ENCODE measurements around the gene NUDT1.

Gene NUDT1

DNA sequence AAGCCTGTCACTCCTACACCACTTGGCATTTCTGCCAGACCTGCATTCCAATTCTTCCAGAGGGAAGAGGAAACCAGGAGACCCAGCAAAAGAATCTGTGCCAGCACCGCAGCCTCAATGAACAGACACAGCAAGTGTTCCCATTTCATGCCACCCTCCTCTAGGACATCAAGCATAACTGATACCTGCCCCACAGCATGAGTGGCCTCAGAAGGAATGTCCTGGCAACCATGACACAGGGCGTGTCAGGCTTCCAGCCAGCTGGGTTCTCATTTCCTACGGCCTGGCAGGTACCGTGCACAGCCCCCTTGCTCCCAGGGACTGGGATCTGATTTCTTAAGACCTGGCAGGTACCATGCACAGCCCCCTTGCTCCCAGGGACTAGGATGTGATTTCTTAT lies 17.1 kb upstream of the NUDT1 start:
- WGBS, 2 experiments (ENCODE audit: insufficient coverage in 2 of 2) = 91 to 99% methylated on average over 4 of the region's 4 CpGs
- no peaks in the 10 kb centered on the region for H3K9me3 ChIP-seq (ENCODE audit: control insufficient read depth, low read length)
- H3K27ac ChIP-seq (ENCODE audit: low read depth, low read length, severe bottlenecking) = no peak overlapping the region
- H3K4me1 ChIP-seq (ENCODE audit: control insufficient read depth, insufficient read depth, low read length, poor library complexity, severe bottlenecking) = no peaks in the 10 kb centered on the region
- H3K4me3 ChIP-seq (ENCODE audit: extremely low read depth, insufficient read depth, low read length, poor library complexity, severe bottlenecking) = no peak overlapping the region
- peaks cover 93% of the 10 kb centered on the region for H3K36me3 ChIP-seq (ENCODE audit: control insufficient read depth, insufficient read depth, low read length)

DNA sequence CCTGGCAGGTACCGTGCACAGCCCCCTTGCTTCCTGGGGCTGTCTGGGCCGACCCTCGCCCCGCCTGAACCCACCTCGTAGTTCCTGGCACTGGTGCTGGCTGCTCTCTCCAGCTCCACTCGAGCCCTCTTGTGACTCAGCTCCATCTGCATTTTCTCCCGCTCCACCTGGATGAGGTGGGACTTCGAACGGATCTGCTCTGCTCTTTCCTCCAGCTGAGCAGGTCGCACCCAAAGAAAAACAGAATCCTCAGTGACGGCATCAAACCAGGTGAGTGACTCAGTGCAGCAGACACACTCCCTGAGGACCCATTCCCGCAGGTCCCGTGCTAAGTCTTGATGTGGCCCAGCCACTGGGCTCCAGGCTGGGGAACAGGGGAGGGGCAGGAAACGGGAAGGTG lies 16.7 kb upstream of the NUDT1 start:
- no peak overlapping the region for H3K4me3 ChIP-seq (ENCODE audit: extremely low read depth, insufficient read depth, low read length, poor library complexity, severe bottlenecking)
- no peak overlapping the region for H3K27ac ChIP-seq (ENCODE audit: low read depth, low read length, severe bottlenecking)
- WGBS, 2 experiments (ENCODE audit: insufficient coverage in 2 of 2) = 95 to 97% methylated on average over 13 of the region's 14 CpGs
- peaks cover 93% of the 10 kb centered on the region for H3K36me3 ChIP-seq (ENCODE audit: control insufficient read depth, insufficient read depth, low read length)
- no peaks in the 10 kb centered on the region for H3K9me3 ChIP-seq (ENCODE audit: control insufficient read depth, low read length)
- H3K4me1 ChIP-seq (ENCODE audit: control insufficient read depth, insufficient read depth, low read length, poor library complexity, severe bottlenecking) = no peaks in the 10 kb centered on the region

- no peak overlapping the region for H3K4me3 ChIP-seq (ENCODE audit: extremely low read depth, insufficient read depth, low read length, poor library complexity, severe bottlenecking)
- no peaks in the 10 kb centered on the region for H3K9me3 ChIP-seq (ENCODE audit: control insufficient read depth, low read length)
- no peaks in the 10 kb centered on the region for H3K4me1 ChIP-seq (ENCODE audit: control insufficient read depth, insufficient read depth, low read length, poor library complexity, severe bottlenecking)
- H3K36me3 ChIP-seq (ENCODE audit: control insufficient read depth, insufficient read depth, low read length) = peaks cover 93% of the 10 kb centered on the region
- 94 to 96% methylated on average over 10 to 12 of the region's 13 CpGs for WGBS, 2 experiments (ENCODE audit: insufficient coverage in 2 of 2)
- no peak overlapping the region for H3K27ac ChIP-seq (ENCODE audit: low read depth, low read length, severe bottlenecking)
Measured at GRCh38 chr7:2225830-2226229, 16.2 kb upstream of the NUDT1 start.

DNA sequence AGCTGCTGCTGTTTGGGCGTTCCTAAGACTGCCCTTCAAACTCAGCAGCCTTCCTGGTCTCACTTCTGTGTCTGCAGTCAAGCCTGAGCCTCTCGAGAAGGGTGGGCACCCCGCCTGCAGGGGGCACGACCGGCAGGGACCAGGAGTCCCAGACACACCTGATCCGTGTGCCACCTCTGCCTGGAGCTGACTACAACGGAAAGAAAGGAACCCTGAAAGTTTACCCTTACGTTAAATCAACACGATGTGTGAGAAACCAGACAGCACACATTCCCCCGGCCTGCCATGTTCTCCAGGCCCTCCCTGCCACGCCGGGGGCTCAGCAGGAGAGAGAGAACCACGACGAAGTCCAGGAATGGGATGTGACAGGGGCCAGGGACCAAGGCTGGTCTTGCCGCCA lies 14.3 kb upstream of the NUDT1 start:
- no peak overlapping the region for H3K4me3 ChIP-seq (ENCODE audit: extremely low read depth, insufficient read depth, low read length, poor library complexity, severe bottlenecking)
- H3K4me1 ChIP-seq (ENCODE audit: control insufficient read depth, insufficient read depth, low read length, poor library complexity, severe bottlenecking) = no peaks in the 10 kb centered on the region
- H3K36me3 ChIP-seq (ENCODE audit: control insufficient read depth, insufficient read depth, low read length) = peaks cover 78% of the 10 kb centered on the region
- 90 to 96% methylated on average over 13 of the region's 15 CpGs for WGBS, 2 experiments (ENCODE audit: insufficient coverage in 2 of 2)
- no peaks in the 10 kb centered on the region for H3K9me3 ChIP-seq (ENCODE audit: control insufficient read depth, low read length)
- H3K27ac ChIP-seq (ENCODE audit: low read depth, low read length, severe bottlenecking) = no peak overlapping the region

- peaks cover 73% of the 10 kb centered on the region for H3K36me3 ChIP-seq (ENCODE audit: control insufficient read depth, insufficient read depth, low read length)
- 93 to 98% methylated on average over 5 to 7 of the region's 8 CpGs for WGBS, 2 experiments (ENCODE audit: insufficient coverage in 2 of 2)
- H3K4me1 ChIP-seq (ENCODE audit: control insufficient read depth, insufficient read depth, low read length, poor library complexity, severe bottlenecking) = peaks cover 1% of the 10 kb centered on the region
- no peaks in the 10 kb centered on the region for H3K9me3 ChIP-seq (ENCODE audit: control insufficient read depth, low read length)
- no peak overlapping the region for H3K27ac ChIP-seq (ENCODE audit: low read depth, low read length, severe bottlenecking)
- H3K4me3 ChIP-seq (ENCODE audit: extremely low read depth, insufficient read depth, low read length, poor library complexity, severe bottlenecking) = no peak overlapping the region
Measured at GRCh38 chr7:2228921-2229320, 13.1 kb upstream of the NUDT1 start.

DNA sequence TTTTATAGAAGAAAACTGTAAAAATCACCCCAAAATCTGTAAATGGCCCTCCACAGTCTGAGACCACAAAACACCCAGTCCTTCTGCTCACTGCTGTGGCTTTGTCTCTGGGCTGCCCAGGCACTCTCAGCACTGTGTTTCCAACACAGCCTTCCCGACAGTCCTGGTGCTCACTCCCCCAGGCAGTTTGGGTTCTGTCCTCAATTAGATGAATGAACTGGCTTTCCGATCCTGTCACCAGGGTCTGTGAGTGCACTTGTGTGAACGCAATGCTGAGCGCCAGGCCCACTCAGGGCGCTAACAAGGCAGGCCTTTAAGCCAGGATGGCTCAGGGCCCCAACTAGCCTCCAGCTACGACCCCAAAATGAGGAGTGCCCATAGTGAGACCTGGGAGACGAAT lies 12.6 kb upstream of the NUDT1 start:
- Histone ChIP-seq H3K36me3 (ENCODE audit: control insufficient read depth, insufficient read depth, low read length) (peaks cover 73% of the 10 kb centered on the region), H3K9me3 (ENCODE audit: control insufficient read depth, low read length) (no peaks in the 10 kb centered on the region), H3K4me3 (ENCODE audit: extremely low read depth, insufficient read depth, low read length, poor library complexity, severe bottlenecking) (no peak overlapping the region), H3K4me1 (ENCODE audit: control insufficient read depth, insufficient read depth, low read length, poor library complexity, severe bottlenecking) (peaks cover 6% of the 10 kb centered on the region), H3K27ac (ENCODE audit: low read depth, low read length, severe bottlenecking) (no peak overlapping the region)
- 94 to 98% methylated on average over 7 of the region's 7 CpGs for WGBS, 2 experiments (ENCODE audit: insufficient coverage in 2 of 2)

DNA sequence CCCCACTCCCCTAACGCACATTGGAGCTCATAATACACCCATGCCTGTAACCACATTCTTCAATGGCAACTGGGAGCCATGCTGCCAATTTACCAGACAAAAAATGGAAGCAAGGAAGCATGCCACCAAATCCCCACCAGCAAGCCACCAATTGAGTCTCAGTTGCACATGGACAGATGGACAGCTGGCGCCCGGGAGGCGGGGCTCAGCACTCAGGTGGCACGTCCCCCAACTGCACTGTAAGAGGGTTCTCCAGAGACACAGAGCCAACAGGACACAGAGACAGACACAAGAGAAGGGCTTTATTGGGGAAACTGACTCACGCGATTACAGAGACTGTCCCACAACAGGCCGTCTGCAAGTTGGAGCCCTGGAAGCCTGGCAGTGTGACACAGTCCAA lies 11.8 kb upstream of the NUDT1 start:
- H3K27ac ChIP-seq (ENCODE audit: low read depth, low read length, severe bottlenecking) = no peak overlapping the region
- WGBS, 2 experiments (ENCODE audit: insufficient coverage in 2 of 2) = 94 to 97% methylated on average over 7 to 8 of the region's 8 CpGs
- no peak overlapping the region for H3K4me3 ChIP-seq (ENCODE audit: extremely low read depth, insufficient read depth, low read length, poor library complexity, severe bottlenecking)
- H3K4me1 ChIP-seq (ENCODE audit: control insufficient read depth, insufficient read depth, low read length, poor library complexity, severe bottlenecking) = peaks cover 6% of the 10 kb centered on the region
- no peaks in the 10 kb centered on the region for H3K9me3 ChIP-seq (ENCODE audit: control insufficient read depth, low read length)
- peaks cover 73% of the 10 kb centered on the region for H3K36me3 ChIP-seq (ENCODE audit: control insufficient read depth, insufficient read depth, low read length)

DNA sequence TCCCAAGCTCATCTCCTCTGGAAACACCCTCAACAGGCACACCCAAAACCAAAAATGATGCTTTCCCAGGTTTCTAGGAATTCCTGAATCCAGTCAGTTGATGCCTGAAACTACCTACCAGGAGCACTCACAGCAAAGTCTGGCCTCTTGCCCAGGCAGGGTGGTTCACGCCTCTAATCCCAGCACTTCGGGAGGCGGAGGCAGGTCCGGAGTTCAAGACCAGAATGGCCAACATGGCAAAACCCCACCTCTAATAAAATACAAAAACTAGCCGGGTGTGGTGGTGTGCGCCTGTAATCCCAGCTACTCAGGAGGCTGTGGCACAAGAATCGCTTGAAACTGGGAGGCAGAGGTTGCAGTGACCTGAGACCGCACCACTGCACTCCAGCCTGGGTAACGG lies 11.1 kb upstream of the NUDT1 start:
- Histone ChIP-seq H3K4me1 (ENCODE audit: control insufficient read depth, insufficient read depth, low read length, poor library complexity, severe bottlenecking) (peaks cover 6% of the 10 kb centered on the region), H3K9me3 (ENCODE audit: control insufficient read depth, low read length) (no peaks in the 10 kb centered on the region), H3K4me3 (ENCODE audit: extremely low read depth, insufficient read depth, low read length, poor library complexity, severe bottlenecking) (no peak overlapping the region), H3K27ac (ENCODE audit: low read depth, low read length, severe bottlenecking) (no peak overlapping the region), H3K36me3 (ENCODE audit: control insufficient read depth, insufficient read depth, low read length) (peaks cover 73% of the 10 kb centered on the region)
- WGBS, 2 experiments (ENCODE audit: insufficient coverage in 2 of 2) = 88 to 90% methylated on average over 2 to 7 of the region's 9 CpGs

DNA sequence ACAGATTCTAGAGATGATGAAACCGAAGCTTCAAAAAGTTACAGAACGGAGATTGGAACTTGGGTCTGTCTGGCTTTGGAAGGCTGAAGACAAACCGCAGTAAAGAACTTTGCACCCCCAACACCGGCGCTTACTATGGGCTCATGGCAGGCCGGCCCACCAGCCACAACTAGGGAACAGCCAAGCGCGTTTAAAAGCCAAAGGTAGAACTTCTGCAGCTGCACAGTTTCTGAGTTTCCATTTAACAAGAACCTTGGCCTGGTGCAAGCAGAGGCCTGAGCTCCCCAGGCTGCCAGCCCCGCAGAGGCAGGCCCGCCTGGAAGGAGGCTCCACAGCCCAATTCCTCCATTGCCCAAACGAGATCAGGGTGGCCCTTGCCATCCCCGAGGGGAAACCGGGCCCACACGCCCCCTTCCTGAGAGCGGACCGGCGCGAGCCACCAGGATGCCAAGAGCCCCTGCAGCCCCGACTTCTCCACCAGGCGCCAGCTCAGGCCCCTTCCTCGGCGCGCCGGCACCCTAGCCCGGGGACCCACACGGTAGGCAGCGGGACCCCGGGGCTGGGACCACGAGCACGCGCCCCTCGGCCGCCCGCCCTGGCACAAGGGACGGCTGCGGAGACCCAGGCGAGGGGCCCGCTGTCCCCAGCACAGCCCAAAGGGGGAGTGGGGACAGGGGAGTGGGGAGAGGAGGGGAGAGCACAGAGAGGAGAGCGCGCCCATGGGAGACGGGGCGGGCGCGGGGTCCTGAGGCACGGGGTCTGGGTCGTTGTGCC lies 9.8 kb upstream of the NUDT1 start:
- H3K36me3 ChIP-seq (ENCODE audit: control insufficient read depth, insufficient read depth, low read length) = peaks cover 73% of the 10 kb centered on the region
- WGBS, 2 experiments (ENCODE audit: insufficient coverage in 2 of 2) = 5 to 6% methylated on average over 31 to 44 of the region's 46 CpGs
- H3K9me3 ChIP-seq (ENCODE audit: control insufficient read depth, low read length) = no peaks in the 10 kb centered on the region
- H3K4me3 ChIP-seq (ENCODE audit: extremely low read depth, insufficient read depth, low read length, poor library complexity, severe bottlenecking) = peak overlapping the region; percentile 96
- peaks cover 10% of the 10 kb centered on the region for H3K4me1 ChIP-seq (ENCODE audit: control insufficient read depth, insufficient read depth, low read length, poor library complexity, severe bottlenecking)
- H3K27ac ChIP-seq (ENCODE audit: low read depth, low read length, severe bottlenecking) = peak overlapping the region; percentile 73

DNA sequence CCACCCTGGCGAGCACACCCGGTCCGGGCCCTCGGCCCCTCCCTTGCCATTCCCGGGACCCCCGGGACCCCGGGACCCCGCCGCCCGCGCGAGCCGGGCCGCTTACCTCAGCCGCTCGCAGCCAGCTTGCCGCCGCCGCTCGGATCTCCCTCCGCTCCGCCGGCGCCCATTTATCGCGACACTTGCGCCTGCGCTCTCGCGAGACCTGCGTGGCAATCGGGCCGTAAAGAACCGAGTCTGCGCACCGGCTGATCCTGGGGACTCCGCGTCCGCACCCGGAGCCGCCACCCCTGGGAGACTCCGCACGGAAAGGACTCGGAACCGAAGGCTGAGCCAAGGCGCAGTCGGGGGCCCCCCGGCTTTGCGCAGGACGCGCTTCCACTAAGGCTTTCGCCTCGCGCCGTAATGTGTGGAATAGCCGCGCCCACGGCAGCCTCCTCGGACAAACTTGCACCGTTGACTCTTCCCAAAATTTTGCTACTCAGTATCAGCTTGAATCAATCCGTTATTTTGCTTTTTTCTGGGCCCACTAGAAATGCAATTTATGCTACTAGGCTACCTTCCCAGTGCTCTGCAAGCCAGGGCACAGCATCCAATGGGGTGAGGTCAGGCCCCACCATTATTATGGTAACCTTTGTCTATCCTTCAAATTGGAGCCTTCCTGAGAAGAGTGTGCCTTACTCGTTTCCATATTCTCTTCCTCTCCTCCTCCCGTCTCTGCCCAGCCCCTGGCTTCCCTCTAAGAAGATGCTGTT lies 9.1 kb upstream of the NUDT1 start, which contains the start of gene MAD1L1:
TSS of gene MAD1L1 (minus strand) at position 180 of the 755 bp plus-strand sequence. CDS start 2,812 bp downstream, outside the sequence.
- Histone ChIP-seq H3K27ac (ENCODE audit: low read depth, low read length, severe bottlenecking) (peak within 1 kb of the TSS; percentile 73), H3K4me3 (ENCODE audit: extremely low read depth, insufficient read depth, low read length, poor library complexity, severe bottlenecking) (peak within 1 kb of the TSS; percentile 96), H3K9me3 (ENCODE audit: control insufficient read depth, low read length) (no peaks in the 10 kb centered on the region), H3K4me1 (ENCODE audit: control insufficient read depth, insufficient read depth, low read length, poor library complexity, severe bottlenecking) (peaks cover 14% of the 10 kb centered on the region), H3K36me3 (ENCODE audit: control insufficient read depth, insufficient read depth, low read length) (peaks cover 73% of the 10 kb centered on the region)
- WGBS, 2 experiments (ENCODE audit: insufficient coverage in 2 of 2) = 0 to 1% methylated on average over 62 to 63 of the region's 63 CpGs

- peaks cover 72% of the 10 kb centered on the region for H3K36me3 ChIP-seq (ENCODE audit: control insufficient read depth, insufficient read depth, low read length)
- WGBS, 2 experiments (ENCODE audit: insufficient coverage in 2 of 2) = 83% methylated on average over 1 of the region's 3 CpGs; no CpG with 5 or more reads in 1 of the 2 experiments
- H3K9me3 ChIP-seq (ENCODE audit: control insufficient read depth, low read length) = no peaks in the 10 kb centered on the region
- H3K4me1 ChIP-seq (ENCODE audit: control insufficient read depth, insufficient read depth, low read length, poor library complexity, severe bottlenecking) = peaks cover 14% of the 10 kb centered on the region
- no peak overlapping the region for H3K27ac ChIP-seq (ENCODE audit: low read depth, low read length, severe bottlenecking)
- no peak overlapping the region for H3K4me3 ChIP-seq (ENCODE audit: extremely low read depth, insufficient read depth, low read length, poor library complexity, severe bottlenecking)
Measured at GRCh38 chr7:2233926-2234325, 8.1 kb upstream of the NUDT1 start.
